GM18511 (cell line): ENCODE measurements around the gene TMEM198.

Experiments
- ATAC-seq: cut with Tn5 transposase; IDR thresholded peaks from one replicate; pipeline ENCODE4 v1.9.1; 2021; ENCODE audit warnings: mild to moderate bottlenecking, moderate library complexity; ENCODE audit not compliant: unreplicated experiment

The TMEM198 gene

DNA sequence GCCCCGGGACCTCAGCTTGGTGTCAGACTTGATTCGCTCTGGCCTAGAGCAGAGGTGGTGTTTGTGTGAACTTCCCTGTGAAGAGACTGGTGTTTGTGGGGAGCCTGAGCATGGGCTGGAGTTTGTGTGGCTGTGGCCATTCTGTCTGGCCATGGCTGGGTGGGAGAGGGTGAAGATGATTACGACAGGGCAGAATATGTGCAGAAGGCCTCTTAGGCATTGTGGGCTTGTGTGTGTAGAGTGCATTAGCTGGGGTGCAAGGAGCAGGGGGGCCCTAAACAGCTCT, 17.0 kb downstream of the TMEM198 start:
- ATAC-seq: peak; percentile 6

DNA sequence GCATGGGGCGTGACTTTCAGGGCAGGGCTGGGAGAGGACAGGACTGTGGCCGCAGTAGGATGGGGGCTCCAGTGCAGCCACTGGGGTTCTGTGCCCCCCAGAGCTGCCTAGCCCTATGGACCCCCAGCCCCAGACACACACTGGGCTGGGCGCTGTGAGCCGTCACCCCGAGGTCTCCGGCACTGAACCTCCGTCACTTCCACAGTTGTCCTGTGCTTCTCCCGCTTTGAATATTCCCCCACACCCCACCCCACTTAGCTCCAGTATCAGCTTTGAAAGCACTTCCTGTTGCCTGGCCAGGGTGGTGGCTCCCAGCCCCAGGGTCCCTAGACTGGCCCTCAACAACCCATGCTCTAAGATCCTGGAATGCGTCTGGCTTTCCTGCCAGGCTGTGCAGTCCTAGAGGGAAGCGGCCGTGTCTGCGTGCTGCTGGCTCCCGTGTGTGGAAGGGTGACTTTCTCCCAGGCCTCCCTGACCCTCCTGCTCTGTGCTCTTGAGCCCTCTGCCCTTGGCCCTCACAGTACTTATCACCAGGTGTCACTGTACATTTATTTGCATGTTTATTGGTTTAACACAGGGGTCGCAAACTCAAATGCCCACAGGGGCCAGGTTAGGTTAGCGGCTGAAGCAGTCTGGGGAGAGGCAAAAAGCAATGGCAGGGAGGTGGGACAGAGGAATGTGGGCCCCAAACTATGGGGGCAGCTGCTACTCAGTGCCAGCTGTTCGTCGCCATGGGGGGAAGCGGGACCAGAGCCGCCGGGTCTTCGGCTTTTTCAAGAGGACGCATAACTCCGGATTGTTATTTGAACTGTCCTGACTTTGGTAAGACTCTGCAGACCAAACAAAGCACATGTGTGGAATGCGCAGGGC, 17.6 kb downstream of the TMEM198 start:
- ATAC-seq: no peak

DNA sequence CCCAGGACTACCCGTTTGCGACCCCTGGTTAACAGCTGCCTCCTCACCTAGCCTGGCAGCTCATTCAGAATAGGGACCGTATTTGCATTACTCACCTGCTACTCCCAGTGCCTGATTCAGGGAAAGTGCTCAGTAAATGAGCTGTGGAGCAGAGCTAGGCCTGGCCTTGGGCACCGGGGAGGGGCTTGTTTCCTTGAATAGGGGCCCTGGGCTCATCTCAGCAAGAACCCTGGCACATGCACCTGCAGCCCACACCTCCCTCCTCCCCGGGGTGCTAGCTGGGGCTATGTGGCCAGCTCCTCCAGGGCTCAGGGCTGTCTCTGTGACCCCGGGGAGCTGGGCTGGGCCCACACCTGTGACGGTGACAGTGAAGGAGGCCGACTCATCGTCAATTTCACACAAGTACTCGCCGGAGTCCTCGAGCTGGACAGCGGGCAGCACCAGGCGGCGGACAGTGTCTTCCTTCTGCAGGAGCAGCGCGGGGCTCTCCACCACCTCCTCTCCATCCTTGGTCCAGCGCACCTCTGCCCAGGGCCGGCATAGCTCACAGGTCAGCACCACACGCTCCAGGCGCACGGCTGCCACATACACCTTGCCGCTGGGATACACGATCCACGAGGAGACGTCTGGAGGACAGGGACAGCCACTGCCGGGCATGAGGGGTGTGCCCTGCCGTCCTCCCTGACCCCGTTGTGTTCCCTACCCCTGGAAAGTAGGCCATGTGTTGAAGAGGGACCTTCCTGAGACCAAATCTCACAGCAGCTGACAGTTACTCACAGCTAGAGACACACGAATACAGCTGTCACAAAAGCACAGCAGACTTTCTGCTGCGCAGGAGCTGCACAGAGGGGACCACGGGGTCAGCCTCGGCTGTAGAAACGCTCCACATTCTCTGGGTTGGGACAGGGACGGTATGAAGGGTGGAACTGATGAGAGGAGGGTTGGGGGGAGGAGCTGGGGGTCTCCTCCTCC, 18.5 kb downstream of the TMEM198 start:
- ATAC-seq: no peak

- no peak for ATAC-seq
Observed at GRCh38 chr2:219563271-219563928, 19.6 kb downstream of the TMEM198 start.

DNA sequence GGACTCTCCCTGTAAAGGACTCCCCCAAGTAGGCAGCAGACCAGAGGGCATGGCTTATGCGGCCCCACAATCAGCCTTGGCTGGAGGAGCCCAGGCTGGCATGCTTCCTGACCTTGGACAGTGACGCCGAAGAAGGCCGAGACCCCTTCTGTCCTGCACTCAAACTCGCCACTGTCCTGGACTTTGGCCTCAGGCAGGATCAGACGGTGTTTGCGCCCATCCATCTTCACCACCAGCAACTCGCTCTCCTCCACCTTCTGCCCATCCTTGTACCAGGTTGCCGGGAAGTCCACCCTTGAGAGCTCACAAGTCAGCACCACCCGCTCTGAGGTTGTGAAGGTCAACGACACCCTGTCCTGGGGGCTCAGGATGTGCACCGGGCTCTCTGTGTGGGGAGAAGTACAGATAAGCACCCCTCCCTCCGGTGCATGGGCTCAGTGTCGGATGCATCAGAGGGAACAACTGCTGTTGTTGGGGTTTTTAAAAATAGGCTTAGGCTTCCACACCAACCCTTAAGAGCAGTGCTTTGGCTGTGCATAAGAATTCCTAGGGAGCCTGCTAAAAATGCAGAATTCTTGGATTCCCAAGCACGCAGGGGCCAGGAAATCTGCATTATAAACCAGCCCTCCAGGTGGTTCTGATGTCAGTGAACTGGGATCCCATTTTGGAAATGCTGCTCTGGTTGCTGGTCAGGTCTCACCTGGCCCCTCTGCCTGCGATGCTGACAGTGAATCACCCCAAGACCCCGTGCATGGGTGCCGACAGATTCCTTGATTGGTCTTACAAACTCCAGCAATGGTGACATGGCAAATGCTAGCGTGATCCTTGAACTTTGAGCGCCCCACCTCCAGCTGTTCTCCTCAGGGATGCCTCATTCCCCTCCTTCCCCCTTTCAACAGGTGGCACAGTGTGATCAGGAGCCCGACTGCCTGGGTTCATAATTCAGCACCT, 21.6 kb downstream of the TMEM198 start:
- no peak for ATAC-seq

DNA sequence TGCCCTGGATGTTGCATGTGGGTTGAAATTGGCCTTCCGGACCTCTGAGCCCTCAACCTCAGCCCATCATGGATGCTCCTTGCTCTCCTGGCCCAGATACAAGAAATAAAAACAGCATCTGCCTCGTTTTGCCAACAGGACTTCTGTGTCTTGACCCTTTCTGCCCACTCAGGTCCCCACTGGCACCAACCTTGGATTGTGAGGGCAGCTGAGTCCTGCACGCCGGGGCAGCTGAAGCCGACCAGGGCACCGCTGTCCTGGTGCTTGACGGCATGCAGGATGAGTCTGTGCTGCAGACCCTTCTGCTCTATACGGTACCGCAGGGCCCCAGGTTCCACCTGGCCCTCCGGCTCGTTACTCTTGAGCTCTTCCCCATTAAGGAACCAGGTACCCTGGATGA, 22.8 kb downstream of the TMEM198 start:
- ATAC-seq: no peak

GRCh38 chr2:219567131-219567530, 23.3 kb downstream of the TMEM198 start:
- no peak for ATAC-seq

DNA sequence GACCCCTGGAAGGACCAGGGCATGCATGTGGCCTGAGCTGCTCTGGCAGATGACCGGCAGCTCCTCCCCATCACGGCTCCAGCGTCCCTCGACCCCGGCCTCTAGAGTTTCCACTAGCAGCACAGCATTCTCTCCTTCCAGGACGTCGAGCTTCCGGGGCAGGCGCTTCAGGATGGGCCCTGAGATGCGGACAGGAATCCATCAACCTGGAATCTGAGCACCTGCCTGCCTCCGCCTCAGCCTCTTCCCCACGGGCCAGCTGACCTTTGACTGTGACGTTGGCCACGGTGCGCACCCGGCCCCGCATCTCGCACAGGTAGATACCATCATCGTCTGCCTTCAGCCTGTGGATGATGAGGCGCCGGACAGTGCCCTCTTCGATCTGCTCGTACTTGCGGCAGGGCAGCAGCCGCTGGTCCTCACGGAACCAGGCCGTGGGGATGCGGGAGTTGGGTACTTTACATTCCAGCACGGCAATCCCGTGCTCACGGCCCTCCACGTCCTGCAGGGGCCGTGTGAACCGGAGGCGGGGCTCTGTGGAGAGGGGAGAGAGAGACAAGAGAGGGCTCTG, 24.0 kb downstream of the TMEM198 start:
- ATAC-seq: no peak

- no peak for ATAC-seq
Observed at GRCh38 chr2:219569041-219569440, 25.2 kb downstream of the TMEM198 start.

GRCh38 chr2:219569635-219570034, 25.8 kb downstream of the TMEM198 start:
- ATAC-seq: no peak

GRCh38 chr2:219570194-219570923, 26.5 kb downstream of the TMEM198 start:
- ATAC-seq: no peak

DNA sequence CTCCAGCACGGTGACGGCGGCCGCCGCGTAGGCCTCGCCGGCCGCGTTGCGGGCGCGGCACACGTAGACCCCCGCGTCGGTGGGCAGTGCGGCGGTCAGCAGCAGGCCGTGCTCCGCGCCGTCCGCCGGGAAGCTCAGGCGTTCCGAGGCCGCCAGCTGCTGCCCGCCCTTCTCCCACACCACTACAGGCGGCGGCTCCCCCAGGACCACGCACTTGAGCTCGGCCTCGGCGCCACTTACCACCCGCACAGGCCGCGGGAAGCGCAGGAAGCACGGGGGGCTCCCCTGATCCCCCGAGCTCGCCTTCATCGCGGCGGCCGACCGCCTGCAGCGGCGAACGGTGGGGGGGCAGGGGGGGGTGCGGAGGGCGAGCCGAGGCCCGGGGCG, 27.1 kb downstream of the TMEM198 start:
- ATAC-seq: no peak

DNA sequence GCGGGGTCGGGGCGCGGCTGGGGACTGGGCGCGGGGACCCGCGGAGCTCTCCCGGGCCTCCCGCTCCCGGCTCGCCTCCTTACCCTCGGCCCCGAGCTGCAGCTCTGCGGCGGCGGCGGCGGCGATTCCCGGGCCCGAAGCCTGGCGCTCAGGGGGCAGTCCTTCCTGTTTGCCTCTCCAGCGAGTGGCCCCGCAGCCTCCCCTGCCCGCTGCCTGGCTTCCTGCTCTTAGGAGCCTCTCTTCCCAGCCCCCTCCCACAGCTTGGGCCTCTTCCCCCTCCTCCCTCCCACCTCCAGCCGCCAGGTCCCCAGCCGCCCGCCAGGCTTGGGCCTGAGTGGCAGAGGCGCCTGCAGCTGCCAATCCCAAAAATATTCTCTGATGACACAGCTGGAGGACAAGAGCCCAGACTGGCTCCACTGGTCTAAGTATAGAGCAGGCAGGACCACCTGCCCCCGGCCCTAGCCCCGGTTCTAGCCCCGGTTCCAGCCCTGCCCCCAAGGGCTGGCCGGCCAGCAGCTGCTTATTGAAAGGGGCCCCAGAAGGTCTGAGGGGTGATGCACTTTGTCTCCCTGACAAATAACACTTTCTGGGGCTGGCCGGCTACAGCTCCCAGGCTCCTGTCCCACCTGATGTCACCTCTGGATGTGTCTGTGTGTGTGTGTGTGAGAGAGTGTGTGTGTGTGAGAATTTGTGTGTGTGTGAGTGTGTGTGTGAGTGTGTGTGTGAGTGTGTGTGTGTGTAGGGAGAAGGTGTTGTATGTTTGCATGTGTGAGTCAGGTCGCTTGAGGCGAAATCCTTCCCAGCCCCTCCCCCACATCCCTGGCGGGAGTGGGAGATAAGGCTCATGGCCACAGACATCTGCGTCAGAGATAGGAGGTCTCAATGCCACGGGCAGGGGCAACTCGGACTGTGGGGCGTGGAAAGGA, 27.7 kb downstream of the TMEM198 start, which contains the start of gene OBSL1:
OBSL1 (minus strand) TSS at position 229 of the 926 bp plus-strand sequence. CDS start 307 bp downstream, outside the sequence.
- no peak for ATAC-seq

GRCh38 chr2:219572237-219573001, 28.6 kb downstream of the TMEM198 start, which contains the start of gene INHA:
TSS of gene INHA (plus strand) at chr2:219572310. CDS start at chr2:219572375, 65 bp downstream.
- no peak for ATAC-seq

GRCh38 chr2:219573166-219573565, 29.3 kb downstream of the TMEM198 start:
- no peak for ATAC-seq

- ATAC-seq: no peak
Observed at GRCh38 chr2:219574484-219575311, 30.9 kb downstream of the TMEM198 start.
